ENCODE measurements around the gene MBD6. TPM values are rescaled to one million over a fixed set of nuclear protein-coding genes. Genes with fewer than 3 reads are reported as not detected.
A peak's percentile ranks its signal among the peaks of the same experiment; 100 is the strongest.
"Not testable (repeated sequence)": the region's sequence is repeated elsewhere in the genome, so short reads cannot be mapped to it uniquely, and the experiment has no call there.

MBD6 gene
- total RNA-seq, 4 donors from 2014 or later: 36.6 to 155 (median 51.0) TPM

GRCh38 chr12:57489157-57489641 lies 33.4 kb upstream of the MBD6 start:
- WGBS, 2 donors (ENCODE audit: low coverage in 1 of 2): 81 to 85% methylated on average over 3 to 5 of the region's 5 CpGs
- H3K36me3 ChIP-seq: peaks cover 0 to 21% (median 8%) of the 10 kb centered on the region in 4 donors
- no peaks in the 10 kb centered on the region for H3K9me3 ChIP-seq
- H3K4me3 ChIP-seq: peak overlapping the region in 2 of 4 donors; percentile 63 to 81
- H3K4me1 ChIP-seq: peaks cover 8 to 16% (median 14%) of the 10 kb centered on the region in 4 donors
- TF ChIP-seq POLR2A (IDR thresholded peaks at IDR 0.05) (no peak), EP300 (IDR thresholded peaks at IDR 0.05; ENCODE audit: low read depth) (no peak), CTCF (IDR thresholded peaks at IDR 0.05) (no peak), POLR2AphosphoS5 (IDR thresholded peaks at IDR 0.05) (no peak)
- peak overlapping the region in 1 of 4 donors; percentile 87 for H3K27ac ChIP-seq
- H3K27me3 ChIP-seq: no peaks in the 10 kb centered on the region
- no peak for DNase-seq
- in situ Hi-C loops (cut with MboI; ENCODE audit: low pct_ligation_motif_present in 1 of 4, low pct_unique_long_range_greater_than_20kb in 1 of 4, low sequenced_read_pairs in 3 of 4): no loop called here
- intact Hi-C loops (cut with DNase I; ENCODE audit: low total_unique reads): no loop called here

GRCh38 chr12:57490126-57490525 lies 32.5 kb upstream of the MBD6 start:
- H3K4me1 ChIP-seq: peaks cover 8 to 16% (median 14%) of the 10 kb centered on the region in 4 donors
- H3K9me3 ChIP-seq: no peaks in the 10 kb centered on the region
- no peak overlapping the region for H3K4me3 ChIP-seq
- no peak for DNase-seq
- H3K27me3 ChIP-seq: no peaks in the 10 kb centered on the region
- WGBS, 2 donors (ENCODE audit: low coverage in 1 of 2): 94 to 100% methylated on average over 3 to 4 of the region's 4 CpGs
- H3K27ac ChIP-seq: no peak overlapping the region
- intact Hi-C loops (cut with DNase I; ENCODE audit: low total_unique reads) (no loop called here), in situ Hi-C loops (cut with MboI; ENCODE audit: low pct_ligation_motif_present in 1 of 4, low pct_unique_long_range_greater_than_20kb in 1 of 4, low sequenced_read_pairs in 3 of 4) (no loop called here)
- no peak for TF ChIP-seq CTCF (IDR thresholded peaks at IDR 0.05)
- TF ChIP-seq POLR2A (IDR thresholded peaks at IDR 0.05): no peak
- no peak for TF ChIP-seq EP300 (IDR thresholded peaks at IDR 0.05; ENCODE audit: low read depth)
- TF ChIP-seq POLR2AphosphoS5 (IDR thresholded peaks at IDR 0.05): no peak
- H3K36me3 ChIP-seq: peaks cover 0 to 21% (median 8%) of the 10 kb centered on the region in 4 donors

- Histone ChIP-seq H3K9me3 (no peaks in the 10 kb centered on the region), H3K4me3 (no peak overlapping the region), H3K36me3 (peaks cover 0 to 21% (median 8%) of the 10 kb centered on the region in 4 donors), H3K4me1 (peaks cover 8 to 16% (median 14%) of the 10 kb centered on the region in 4 donors), H3K27me3 (no peaks in the 10 kb centered on the region), H3K27ac (no peak overlapping the region)
- TF ChIP-seq EP300 (IDR thresholded peaks at IDR 0.05; ENCODE audit: low read depth) (no peak), POLR2A (IDR thresholded peaks at IDR 0.05) (no peak), POLR2AphosphoS5 (IDR thresholded peaks at IDR 0.05) (no peak), CTCF (IDR thresholded peaks at IDR 0.05) (no peak)
- in situ Hi-C loops (cut with MboI; ENCODE audit: low pct_ligation_motif_present in 1 of 4, low pct_unique_long_range_greater_than_20kb in 1 of 4, low sequenced_read_pairs in 3 of 4): no loop called here
- DNase-seq: no peak
- 76 to 90% methylated on average over 5 to 15 of the region's 15 CpGs for WGBS, 2 donors (ENCODE audit: low coverage in 1 of 2)
- intact Hi-C loops (cut with DNase I; ENCODE audit: low total_unique reads): no loop called here
These were observed 31.0 kb upstream of the MBD6 start for GRCh38 chr12:57491393-57492280.

GRCh38 chr12:57495051-57495701 lies 27.4 kb upstream of the MBD6 start:
- WGBS, 2 donors (ENCODE audit: low coverage in 1 of 2): 91% methylated on average over 37 of the region's 48 CpGs; no CpG with 5 or more reads in 1 of the 2 donors
- H3K9me3 ChIP-seq; DNase-seq; intact Hi-C loops (cut with DNase I; ENCODE audit: low total_unique reads); in situ Hi-C loops (cut with MboI; ENCODE audit: low pct_ligation_motif_present in 1 of 4, low pct_unique_long_range_greater_than_20kb in 1 of 4, low sequenced_read_pairs in 3 of 4); H3K27me3 ChIP-seq; H3K4me3 ChIP-seq; H3K27ac ChIP-seq; H3K4me1 ChIP-seq: not testable (repeated sequence)
- peaks cover 0 to 27% (median 11%) of the 10 kb centered on the region in 4 donors for H3K36me3 ChIP-seq
